ENCODE data around the gene SMIM38.
"Not testable (repeated sequence)": the region's sequence is repeated elsewhere in the genome, so short reads cannot be mapped to it uniquely, and the experiment has no call there.

The SMIM38 gene

GRCh38 chr11:69141742-69142141 lies 14.0 kb upstream of the SMIM38 start:
- DNase-seq, result no peak

- DNase-seq, result no peak
These were observed 12.8 kb upstream of the SMIM38 start for GRCh38 chr11:69142895-69143294.

GRCh38 chr11:69144316-69145049 lies 11.3 kb upstream of the SMIM38 start:
- peak in 1 of 2 donors; percentile 42 for DNase-seq

GRCh38 chr11:69145050-69145380 lies 10.7 kb upstream of the SMIM38 start:
- DNase-seq, result no peak

- no peak for DNase-seq
These were observed 7.4 kb upstream of the SMIM38 start for GRCh38 chr11:69148377-69148762.

- DNase-seq, result no peak
These were observed 6.9 kb upstream of the SMIM38 start for GRCh38 chr11:69148806-69149205.

GRCh38 chr11:69149338-69150045 lies 6.2 kb upstream of the SMIM38 start:
- DNase-seq, result not testable (repeated sequence)

- no peak for DNase-seq
These were observed 5.6 kb upstream of the SMIM38 start for GRCh38 chr11:69150175-69150574.

GRCh38 chr11:69151836-69152235 lies 3.9 kb upstream of the SMIM38 start:
- no peak for DNase-seq

- DNase-seq, result no peak
These were observed 2.9 kb upstream of the SMIM38 start for GRCh38 chr11:69152733-69153421.

- no peak for DNase-seq
These were observed 2.1 kb upstream of the SMIM38 start for GRCh38 chr11:69153661-69154060.

GRCh38 chr11:69154211-69154913 lies 1.4 kb upstream of the SMIM38 start:
- no peak for DNase-seq

- DNase-seq, result no peak
These were observed 815 bp upstream of the SMIM38 start for GRCh38 chr11:69154938-69155301.

GRCh38 chr11:69156235-69156639 lies 502 bp downstream of the SMIM38 start:
- no peak for DNase-seq

GRCh38 chr11:69156673-69157155 lies 979 bp downstream of the SMIM38 start:
- no peak for DNase-seq

GRCh38 chr11:69157156-69157821 lies 1.6 kb downstream of the SMIM38 start:
- no peak for DNase-seq

- DNase-seq, result no peak
These were observed 2.1 kb downstream of the SMIM38 start for GRCh38 chr11:69157822-69158231.

GRCh38 chr11:69158301-69159149 lies 2.8 kb downstream of the SMIM38 start:
- DNase-seq, result no peak

GRCh38 chr11:69159150-69159852 lies 3.6 kb downstream of the SMIM38 start:
- DNase-seq, result no peak

- no peak for DNase-seq
These were observed 4.8 kb downstream of the SMIM38 start for GRCh38 chr11:69160296-69161116.
